Neural crest cell (in vitro differentiated cells): ENCODE measurements around the gene FRYL. TPM values are rescaled to one million over a fixed set of nuclear protein-coding genes. Genes with fewer than 3 reads are reported as not detected.
"Not testable (repeated sequence)": the region's sequence is repeated elsewhere in the genome, so short reads cannot be mapped to it uniquely, and the experiment has no call there.

ENCODE experiments used
- DNase-seq: peaks from one replicate; pipeline ENCODE4 v3.0.0; 2021; ENCODE audit warnings: low read depth, mixed read lengths, low spot score
- H3K27ac Mint-ChIP-seq: one replicate; pipeline ENCODE4 v1.8.0; 2021; ENCODE audit warnings: mild to moderate bottlenecking, mixed read lengths; ENCODE audit not compliant: unreplicated experiment
- H3K27me3 Mint-ChIP-seq: 2 replicates; pipeline ENCODE4 v1.8.0; 2021; ENCODE audit warnings: low read depth, mild to moderate bottlenecking, mixed read lengths
- H3K36me3 Mint-ChIP-seq: 2 replicates; pipeline ENCODE4 v1.8.0; 2021; ENCODE audit warnings: low read depth, mild to moderate bottlenecking, mixed read lengths
- H3K4me1 Mint-ChIP-seq: 2 replicates; pipeline ENCODE4 v1.8.0; 2021; ENCODE audit warnings: mixed read lengths
- H3K4me3 Mint-ChIP-seq: one replicate; pipeline ENCODE4 v1.8.0; 2021; ENCODE audit warnings: mild to moderate bottlenecking, mixed read lengths
- H3K9me3 Mint-ChIP-seq: 2 replicates; pipeline ENCODE4 v1.8.0; 2021; ENCODE audit warnings: mixed read lengths
- total RNA-seq: library from RNA; stranded (reverse); gene quantifications from 2 replicates; pipeline ENCODE4 v1.2.1, GENCODE V29; 2021
- TF ChIP-seq, protein P1 (sequence below): fragments of 200-600 bp; sonication (generic); conservative IDR thresholded peaks from 2 replicates; pipeline ENCODE4 v1.5.0; 2021; ENCODE audit warnings: antibody characterized with exemption, mild to moderate bottlenecking

The FRYL gene
- total RNA-seq, 1 donor from 2014 or later = 48.7 TPM

DNA sequence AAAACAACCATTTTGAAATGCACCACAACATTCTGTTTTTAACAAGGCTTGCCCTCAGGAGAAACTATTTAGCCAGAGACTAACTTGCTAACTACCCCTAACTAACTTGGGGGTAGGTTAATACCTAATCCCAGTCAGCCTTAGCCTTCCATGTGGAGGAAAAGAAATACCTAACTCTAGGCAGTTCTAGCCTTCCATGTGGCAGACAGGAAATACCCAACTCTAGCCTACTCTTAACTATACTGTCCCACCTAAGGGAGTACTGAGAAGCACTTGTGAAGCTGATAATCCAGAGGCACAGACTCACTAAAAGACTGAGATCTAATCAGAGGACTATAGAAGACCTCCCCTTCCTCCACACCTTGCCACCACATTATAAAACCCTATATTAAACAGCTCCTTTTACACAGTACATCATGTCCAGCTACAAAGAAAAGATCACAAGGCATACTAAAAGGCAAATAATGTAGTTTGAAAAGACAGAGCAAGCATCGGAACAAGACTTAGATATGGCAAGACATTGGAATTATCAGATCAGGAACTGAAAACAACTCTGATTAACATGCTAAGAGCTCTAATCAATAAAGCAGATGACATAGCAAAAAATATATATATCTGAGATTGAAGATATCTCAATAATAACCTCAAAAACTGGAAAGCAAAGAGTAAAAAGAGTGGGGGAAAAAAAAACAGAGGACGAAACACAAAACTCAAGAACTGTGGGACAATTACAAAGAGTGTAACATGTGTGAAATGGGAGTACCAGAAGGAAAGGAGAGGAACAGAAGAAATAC is 52.2 kb downstream of the FRYL start:
- H3K4me3 Mint-ChIP-seq = no peak overlapping the region
- peaks cover 9% of the 10 kb centered on the region for H3K9me3 Mint-ChIP-seq
- peaks cover 37% of the 10 kb centered on the region for H3K36me3 Mint-ChIP-seq
- TF ChIP-seq, protein P1, sequence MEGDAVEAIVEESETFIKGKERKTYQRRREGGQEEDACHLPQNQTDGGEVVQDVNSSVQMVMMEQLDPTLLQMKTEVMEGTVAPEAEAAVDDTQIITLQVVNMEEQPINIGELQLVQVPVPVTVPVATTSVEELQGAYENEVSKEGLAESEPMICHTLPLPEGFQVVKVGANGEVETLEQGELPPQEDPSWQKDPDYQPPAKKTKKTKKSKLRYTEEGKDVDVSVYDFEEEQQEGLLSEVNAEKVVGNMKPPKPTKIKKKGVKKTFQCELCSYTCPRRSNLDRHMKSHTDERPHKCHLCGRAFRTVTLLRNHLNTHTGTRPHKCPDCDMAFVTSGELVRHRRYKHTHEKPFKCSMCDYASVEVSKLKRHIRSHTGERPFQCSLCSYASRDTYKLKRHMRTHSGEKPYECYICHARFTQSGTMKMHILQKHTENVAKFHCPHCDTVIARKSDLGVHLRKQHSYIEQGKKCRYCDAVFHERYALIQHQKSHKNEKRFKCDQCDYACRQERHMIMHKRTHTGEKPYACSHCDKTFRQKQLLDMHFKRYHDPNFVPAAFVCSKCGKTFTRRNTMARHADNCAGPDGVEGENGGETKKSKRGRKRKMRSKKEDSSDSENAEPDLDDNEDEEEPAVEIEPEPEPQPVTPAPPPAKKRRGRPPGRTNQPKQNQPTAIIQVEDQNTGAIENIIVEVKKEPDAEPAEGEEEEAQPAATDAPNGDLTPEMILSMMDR = no peak
- H3K27ac Mint-ChIP-seq = no peak overlapping the region
- H3K27me3 Mint-ChIP-seq = no peaks in the 10 kb centered on the region
- DNase-seq = no peak
- peaks cover 39% of the 10 kb centered on the region for H3K4me1 Mint-ChIP-seq

DNA sequence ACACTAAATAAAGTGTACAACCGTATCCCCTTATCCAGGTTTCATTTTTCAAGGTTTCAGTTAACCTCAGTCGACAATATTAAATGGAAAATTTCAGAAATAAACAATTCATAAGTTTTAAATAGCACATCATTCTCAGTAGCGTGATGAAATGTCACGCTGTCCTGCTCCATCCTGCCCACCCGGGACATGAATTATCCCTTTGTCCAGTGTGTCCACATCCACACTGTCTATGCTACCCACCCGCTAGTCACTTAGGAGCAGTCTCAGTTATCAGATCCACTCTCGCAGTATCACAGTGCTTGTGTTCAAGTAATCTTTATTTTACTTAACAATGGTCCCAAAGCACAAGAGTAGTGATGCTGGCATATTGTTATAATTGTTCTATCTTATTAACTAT is 54.7 kb downstream of the FRYL start:
- Mint-ChIP-seq H3K36me3 (peaks cover 19% of the 10 kb centered on the region), H3K9me3 (no peaks in the 10 kb centered on the region), H3K4me1 (peaks cover 43% of the 10 kb centered on the region), H3K27ac (no peak overlapping the region), H3K27me3 (no peaks in the 10 kb centered on the region), H3K4me3 (no peak overlapping the region)
- TF ChIP-seq, protein P1 = no peak
- no peak for DNase-seq

DNA sequence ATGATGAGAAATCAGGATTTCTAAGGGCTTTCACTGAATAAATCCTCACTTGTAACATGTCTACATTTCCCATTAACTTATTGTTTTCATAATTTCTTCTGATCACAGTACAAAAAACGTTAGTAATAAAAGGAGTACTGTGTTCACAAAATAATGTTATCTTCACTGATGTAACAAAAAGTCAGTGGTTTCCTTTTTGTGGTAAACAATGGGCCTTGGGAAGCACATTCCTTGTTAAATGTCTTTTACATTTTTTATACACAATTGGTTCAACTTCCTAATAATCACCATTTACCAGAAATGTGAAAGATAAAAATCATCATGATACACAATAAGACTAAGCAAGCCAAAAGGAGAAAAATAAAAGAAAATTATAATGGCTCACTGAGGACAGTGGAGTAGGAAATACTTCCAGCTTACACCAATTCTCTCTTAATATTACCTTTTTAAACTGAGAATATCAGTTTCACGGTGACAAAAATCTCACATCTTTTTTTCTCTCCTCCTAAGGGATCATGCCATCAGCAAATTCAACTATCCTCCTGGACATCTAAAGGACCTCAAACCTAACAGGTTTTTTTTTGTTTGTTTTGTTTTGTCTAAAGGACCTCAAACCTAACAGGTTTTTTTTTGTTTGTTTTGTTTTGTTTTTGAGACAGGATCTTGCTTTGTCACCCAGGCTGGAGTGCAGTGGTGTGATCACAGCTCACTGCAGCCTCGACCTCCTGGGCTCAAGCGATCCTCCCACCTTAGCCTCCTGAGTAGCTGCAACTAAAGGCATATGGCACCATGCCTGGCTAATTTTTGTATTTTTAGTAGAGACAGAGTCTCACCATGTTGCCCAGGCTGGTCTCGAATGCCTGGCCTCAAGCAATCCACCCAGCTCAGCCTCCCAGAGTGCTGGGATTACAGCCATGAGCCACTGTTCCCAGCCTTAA is 57.3 kb downstream of the FRYL start:
- H3K36me3 Mint-ChIP-seq = peaks cover 9% of the 10 kb centered on the region
- H3K4me3 Mint-ChIP-seq = no peak overlapping the region
- peaks cover 45% of the 10 kb centered on the region for H3K4me1 Mint-ChIP-seq
- no peaks in the 10 kb centered on the region for H3K27me3 Mint-ChIP-seq
- DNase-seq = no peak
- H3K9me3 Mint-ChIP-seq = no peaks in the 10 kb centered on the region
- H3K27ac Mint-ChIP-seq = no peak overlapping the region
- TF ChIP-seq, protein P1 = no peak

DNA sequence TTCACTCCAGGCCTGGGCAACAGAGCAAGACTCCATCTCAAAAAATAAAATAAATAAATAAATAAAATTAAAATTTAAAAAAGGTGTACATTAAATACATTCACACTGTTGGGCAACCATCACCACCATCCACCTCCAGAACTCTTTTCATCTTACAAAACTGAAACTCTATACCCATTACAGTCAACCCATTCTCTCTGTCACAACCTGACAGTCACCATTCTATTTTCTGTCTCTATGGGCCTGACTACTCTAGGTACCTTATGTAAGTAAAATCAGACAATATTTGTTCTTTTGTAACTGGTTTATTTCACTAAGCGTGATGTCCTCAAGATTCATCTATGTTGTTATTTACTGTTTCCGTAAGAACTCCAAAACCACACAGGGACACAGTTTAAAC is 59.6 kb downstream of the FRYL start:
- Mint-ChIP-seq H3K4me1 (peaks cover 30% of the 10 kb centered on the region), H3K4me3 (no peak overlapping the region), H3K27ac (no peak overlapping the region), H3K27me3 (no peaks in the 10 kb centered on the region), H3K36me3 (peaks cover 19% of the 10 kb centered on the region), H3K9me3 (no peaks in the 10 kb centered on the region)
- TF ChIP-seq, protein P1 = no peak
- DNase-seq = no peak

DNA sequence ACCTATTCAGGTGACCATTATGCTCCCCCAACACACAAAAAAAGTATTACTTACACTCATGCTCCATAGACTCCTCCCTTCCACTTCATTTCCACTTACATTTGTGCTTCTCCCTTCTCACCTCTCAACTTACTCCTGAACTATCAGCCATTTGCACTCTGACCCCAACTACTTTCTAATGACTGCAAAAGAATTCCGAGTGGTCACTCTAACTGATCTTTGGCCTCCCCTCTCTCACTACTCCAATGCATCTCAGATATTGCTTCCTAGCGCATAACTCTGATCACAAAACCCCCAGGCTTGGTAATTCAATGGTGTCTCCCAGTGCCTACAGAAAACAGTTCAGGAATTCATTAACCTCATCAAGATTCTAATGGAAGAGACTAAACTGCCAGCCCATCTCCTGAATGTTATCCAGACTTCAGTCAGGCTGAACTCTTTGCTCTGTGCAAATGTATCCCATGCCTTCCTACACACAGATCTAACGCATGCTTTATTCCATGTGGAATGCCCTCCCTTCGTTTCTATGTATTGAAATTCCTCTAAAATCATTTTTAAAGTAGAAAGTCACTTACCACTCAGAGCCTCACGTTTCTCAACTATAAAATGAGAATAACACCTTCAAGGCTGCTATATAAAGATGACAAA is 61.1 kb downstream of the FRYL start:
- TF ChIP-seq, protein P1 = no peak
- peak overlapping the region; percentile 1 for H3K27ac Mint-ChIP-seq
- no peaks in the 10 kb centered on the region for H3K9me3 Mint-ChIP-seq
- no peak overlapping the region for H3K4me3 Mint-ChIP-seq
- H3K36me3 Mint-ChIP-seq = peaks cover 19% of the 10 kb centered on the region
- H3K4me1 Mint-ChIP-seq = peaks cover 20% of the 10 kb centered on the region
- DNase-seq = no peak
- H3K27me3 Mint-ChIP-seq = no peaks in the 10 kb centered on the region

DNA sequence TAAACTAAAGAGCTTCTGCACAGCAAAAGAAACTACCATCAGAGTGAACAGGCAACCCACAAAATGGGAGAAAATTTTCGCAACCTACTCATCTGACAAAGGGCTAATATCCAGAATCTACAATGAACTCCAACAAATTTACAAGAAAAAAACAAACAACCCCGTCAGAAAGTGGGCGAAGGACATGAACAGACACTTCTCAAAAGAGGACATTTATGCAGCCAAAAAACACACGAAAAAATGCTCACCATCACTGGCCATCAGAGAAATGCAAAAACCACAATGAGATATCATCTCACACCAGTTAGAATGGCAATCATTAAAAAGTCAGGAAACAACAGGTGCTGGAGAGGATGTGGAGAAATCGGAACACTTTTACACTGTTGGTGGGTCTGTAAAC is 63.8 kb downstream of the FRYL start:
- Mint-ChIP-seq H3K36me3 (peaks cover 21% of the 10 kb centered on the region), H3K4me1 (peaks cover 14% of the 10 kb centered on the region)
- H3K4me3 Mint-ChIP-seq, H3K9me3 Mint-ChIP-seq, DNase-seq, H3K27me3 Mint-ChIP-seq, H3K27ac Mint-ChIP-seq: not testable (repeated sequence)
